NCI-H2107 treated with DMSO at 0.1 percent for 48 hours (cell line): Measurements from ENCODE around the gene CDH15.
"Not testable (repeated sequence)": the region's sequence is repeated elsewhere in the genome, so short reads cannot be mapped to it uniquely, and the experiment has no call there.

Experiments used
- DNase-seq: peaks from one replicate; lab custom pipeline; 2025; ENCODE audit not compliant: unreplicated experiment; lab: John Stamatoyannopoulos, UW

The CDH15 gene

GRCh38 chr16:89224665-89225064, 53.1 kb downstream of the CDH15 start:
- no peak for DNase-seq

- no peak for DNase-seq
These were observed 58.7 kb downstream of the CDH15 start for GRCh38 chr16:89230255-89230654.

- no peak for DNase-seq
These were observed 60.6 kb downstream of the CDH15 start for GRCh38 chr16:89232107-89232506.

- no peak for DNase-seq
These were observed 62.3 kb downstream of the CDH15 start for GRCh38 chr16:89233678-89234490.

GRCh38 chr16:89237733-89238132, 66.2 kb downstream of the CDH15 start:
- no peak for DNase-seq

- peak; percentile 40 for DNase-seq
These were observed 69.8 kb downstream of the CDH15 start for GRCh38 chr16:89241187-89242007.

GRCh38 chr16:89242795-89243200, 71.2 kb downstream of the CDH15 start:
- DNase-seq = no peak

- no peak for DNase-seq
These were observed 72.1 kb downstream of the CDH15 start for GRCh38 chr16:89243664-89244063.

- not testable (repeated sequence) for DNase-seq
These were observed 72.7 kb downstream of the CDH15 start for GRCh38 chr16:89244264-89244663.

- no peak for DNase-seq
These were observed 73.2 kb downstream of the CDH15 start for GRCh38 chr16:89244754-89245153.
